Jurkat, Clone E6-1 (cell line): ENCODE results near the gene DNAH17.

ENCODE experiments used
- DNase-seq: peaks from one replicate; pipeline ENCODE4 v3.0.0-alpha.2; 2011; ENCODE audit warnings: low read depth, low spot score
- H3K4me3 ChIP-seq: 2 replicates; pipeline ENCODE4 v1.5.1; 2011; ENCODE audit warnings: mild to moderate bottlenecking, low read length, control low read depth, moderate library complexity

Gene DNAH17

DNA sequence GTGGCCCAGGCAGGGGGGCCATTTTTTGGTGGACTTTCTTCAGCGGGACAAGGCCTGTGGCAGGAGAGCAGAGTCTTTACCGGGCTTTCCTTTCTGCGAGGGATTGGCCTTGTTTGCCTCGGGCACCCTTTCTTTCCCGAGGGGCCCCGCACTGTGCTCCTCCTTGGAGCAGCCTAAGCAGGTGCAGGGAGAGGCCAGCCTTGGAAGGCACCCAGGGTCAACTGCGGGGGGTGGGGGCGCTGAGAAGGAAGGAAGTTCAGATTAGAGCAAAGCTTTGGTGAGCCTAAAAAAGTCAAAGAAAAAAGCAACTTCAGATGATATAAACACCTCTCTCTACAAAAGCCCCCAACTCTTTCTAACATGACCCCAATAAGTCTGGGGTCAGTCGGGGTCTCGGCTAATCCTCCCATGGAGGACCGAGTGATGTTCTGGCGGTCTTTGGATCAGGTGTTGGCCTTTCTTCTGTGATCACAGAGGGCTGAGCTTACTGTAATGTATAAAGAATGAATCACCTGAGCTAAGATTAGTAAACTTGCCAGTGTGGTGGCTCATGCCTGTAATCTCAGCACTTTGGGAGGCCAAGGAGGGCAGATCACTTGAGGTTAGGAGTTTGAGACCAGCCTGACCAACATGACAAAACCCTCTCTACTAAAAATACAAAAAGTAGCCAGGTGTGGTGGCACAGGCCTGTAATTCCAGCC lies 135.8 kb downstream of the DNAH17 start:
- no peak for DNase-seq
- no peak overlapping the region for H3K4me3 ChIP-seq

DNA sequence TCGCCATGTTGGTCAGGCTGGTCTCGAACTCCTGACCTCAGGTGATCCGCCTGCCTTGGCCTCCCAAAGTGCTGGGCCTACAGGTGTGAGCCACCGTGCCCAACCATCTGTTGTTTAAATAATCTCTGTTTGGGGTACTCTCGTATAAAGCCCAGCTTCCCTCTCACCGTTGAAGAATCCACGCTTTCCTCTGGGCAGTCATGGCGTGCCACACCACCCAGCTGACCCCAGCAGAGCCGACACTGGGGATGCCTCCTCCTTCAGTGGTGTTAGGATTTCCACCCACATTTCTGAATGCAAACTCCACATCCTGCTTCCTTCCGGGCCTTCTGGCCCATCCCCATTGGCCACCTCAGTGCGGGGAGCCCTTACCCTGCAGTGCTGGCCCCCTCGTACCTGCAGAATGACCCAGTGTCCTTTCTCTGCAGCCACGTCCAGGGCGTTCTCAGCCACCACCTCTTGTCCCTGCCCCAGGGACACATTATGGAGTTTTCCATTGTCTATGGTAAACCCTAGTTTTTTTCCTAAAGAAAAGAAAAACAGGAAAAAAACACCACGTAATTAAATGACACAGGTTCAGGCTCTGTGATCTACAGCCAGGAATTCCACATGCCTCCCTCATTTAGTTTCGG lies 138.4 kb downstream of the DNAH17 start:
- no peak for DNase-seq
- H3K4me3 ChIP-seq, result no peak overlapping the region

- no peak overlapping the region for H3K4me3 ChIP-seq
- DNase-seq, result no peak
Measured at GRCh38 chr17:78438271-78438691, 138.9 kb downstream of the DNAH17 start.

DNA sequence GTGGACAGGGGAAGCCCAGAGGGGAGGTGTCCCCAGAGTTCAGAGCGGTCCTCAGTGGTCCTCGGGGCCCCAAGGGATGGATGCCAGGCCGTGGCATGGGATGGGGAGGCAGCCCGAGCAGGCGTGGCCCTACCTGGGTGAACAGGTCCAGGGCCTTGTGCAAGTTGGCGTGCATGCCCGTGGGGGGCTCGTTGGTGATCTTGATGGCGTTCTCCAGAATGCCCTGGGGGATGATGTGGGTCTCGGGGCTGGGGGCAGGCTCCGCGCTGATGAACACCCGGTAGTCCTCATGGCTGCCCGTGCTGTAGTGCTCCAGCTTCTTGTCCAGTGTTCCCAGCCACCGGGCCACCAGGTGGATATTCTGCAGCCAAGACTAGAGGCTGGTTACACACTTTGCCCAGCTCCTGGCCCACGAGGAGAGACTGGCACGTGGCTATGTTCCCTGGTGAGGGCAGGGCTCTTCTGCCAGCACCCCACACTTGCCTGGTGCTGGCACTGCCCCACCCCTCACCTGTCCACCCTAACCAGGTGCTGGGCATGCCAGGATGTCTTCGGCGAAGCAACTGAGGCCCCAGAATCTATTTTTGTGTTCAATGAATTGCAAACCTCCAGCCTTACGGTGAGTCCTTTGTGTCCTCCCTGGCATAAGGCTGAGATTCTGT lies 139.6 kb downstream of the DNAH17 start:
- no peak overlapping the region for H3K4me3 ChIP-seq
- DNase-seq, result no peak

DNA sequence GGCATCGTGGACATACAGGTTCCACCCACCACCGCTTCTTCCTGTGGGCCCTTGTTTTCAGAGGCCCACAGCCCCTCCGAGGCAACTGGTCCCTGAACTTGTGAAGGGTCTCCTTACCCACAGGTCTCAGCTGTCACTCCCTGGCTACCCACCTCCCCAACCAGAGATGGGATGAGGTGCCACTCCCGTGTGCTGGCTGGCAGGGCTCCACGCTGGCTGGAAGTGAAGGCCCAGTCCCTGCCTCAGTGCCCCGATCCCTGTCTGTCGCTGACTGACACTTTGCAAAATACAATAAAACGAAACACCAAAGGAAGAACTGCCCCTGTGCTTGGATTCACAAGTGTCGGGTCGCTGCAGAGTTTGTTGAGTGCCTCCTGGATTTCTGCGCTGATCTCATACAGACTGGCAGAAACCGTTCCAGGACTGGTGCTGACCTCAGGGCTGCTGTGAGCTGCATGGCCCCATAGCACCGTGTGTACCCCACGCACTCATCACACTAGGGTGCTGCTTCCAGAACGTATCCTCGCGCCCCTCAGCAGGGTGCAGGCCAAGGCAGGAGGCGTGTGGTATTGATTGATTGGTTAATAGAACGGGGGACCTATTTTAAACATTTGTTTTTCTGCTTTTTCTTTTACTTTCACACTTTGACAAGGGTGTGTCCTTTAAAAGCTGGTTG lies 141.7 kb downstream of the DNAH17 start:
- DNase-seq, result no peak
- no peak overlapping the region for H3K4me3 ChIP-seq

GRCh38 chr17:78434455-78435329 lies 142.5 kb downstream of the DNAH17 start:
- no peak for DNase-seq
- no peak overlapping the region for H3K4me3 ChIP-seq

DNA sequence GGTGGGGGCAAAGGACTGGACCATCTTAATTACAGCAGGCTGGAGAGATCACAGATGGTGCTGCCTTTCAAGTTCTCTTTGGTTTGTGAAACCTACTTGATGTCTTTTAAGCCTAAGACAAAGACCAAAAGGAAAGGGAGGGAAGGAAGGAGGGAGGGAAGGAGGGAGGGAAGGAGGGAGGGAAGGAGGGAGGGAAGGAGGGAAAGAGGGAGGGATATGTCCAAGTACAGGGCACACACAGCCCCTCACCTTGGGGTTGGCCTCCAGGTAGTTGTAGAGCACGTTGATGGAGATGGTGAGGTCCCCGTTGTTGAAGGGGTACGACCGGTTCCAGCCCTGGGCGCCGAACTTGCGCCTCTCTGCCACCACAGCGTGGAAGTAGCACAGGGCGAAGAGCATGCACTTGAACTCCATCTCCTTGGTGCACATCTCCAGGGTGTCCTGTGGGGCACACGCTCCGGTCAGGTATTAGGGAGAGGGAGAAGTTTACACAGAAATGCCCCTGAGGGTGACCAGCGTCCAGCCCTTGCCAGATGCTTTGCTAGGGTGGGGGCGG lies 143.3 kb downstream of the DNAH17 start:
- no peak for DNase-seq
- H3K4me3 ChIP-seq, result no peak overlapping the region

- no peak overlapping the region for H3K4me3 ChIP-seq
- no peak for DNase-seq
Measured at GRCh38 chr17:78433013-78433727, 144.0 kb downstream of the DNAH17 start.

DNA sequence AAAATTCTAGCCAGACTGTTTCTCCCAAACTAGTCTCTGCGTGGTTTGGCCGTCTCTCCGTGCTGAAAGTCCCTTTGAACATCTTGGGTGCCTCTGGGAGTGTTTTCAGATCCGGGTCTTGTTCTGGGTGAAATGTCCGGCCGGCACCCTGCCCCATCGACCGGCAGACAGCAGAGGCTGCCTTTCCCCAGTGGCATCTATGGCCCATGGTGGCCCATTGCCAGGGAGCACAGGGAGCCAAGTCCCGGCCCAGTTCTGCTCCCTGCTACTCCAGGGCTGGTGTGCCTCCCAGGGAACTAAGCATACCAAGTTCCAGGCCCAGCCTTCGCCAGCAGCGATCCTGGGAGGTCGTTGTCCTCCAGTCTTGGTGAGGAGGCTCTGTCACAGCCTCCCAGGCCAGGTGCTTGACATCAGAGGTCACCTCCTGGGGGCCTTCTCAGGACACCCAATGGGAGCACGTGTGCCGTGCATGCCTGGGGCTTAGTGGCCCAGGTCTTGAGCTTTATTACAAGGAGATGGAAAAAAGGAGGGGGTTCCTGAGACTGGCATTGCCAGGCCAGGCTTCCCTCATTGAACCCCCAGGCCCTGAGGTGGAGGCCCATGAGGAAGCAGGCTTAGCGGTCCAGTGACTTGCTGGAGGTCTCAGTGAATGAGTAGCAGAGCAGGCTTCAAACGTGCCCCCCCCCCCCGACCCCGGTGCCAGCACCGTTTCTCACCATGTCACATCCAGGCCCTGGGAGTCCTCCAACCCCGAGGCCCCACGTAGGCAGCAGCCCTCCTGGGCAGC lies 144.8 kb downstream of the DNAH17 start:
- DNase-seq, result no peak
- H3K4me3 ChIP-seq, result no peak overlapping the region

DNA sequence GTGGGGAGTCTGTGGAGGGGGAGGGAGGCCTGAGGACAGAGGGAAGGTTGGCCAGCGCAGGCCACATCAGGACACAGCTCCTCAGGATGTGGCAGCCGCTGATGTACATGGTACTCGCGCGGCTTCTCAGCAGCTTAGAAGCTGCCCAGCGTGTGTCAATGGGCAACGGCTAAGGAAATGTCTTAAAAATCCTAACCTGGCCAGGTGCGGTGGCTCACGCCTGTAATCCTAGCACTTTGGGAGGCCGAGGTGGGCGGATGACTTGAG lies 145.6 kb downstream of the DNAH17 start:
- no peak for DNase-seq
- H3K4me3 ChIP-seq, result no peak overlapping the region

DNA sequence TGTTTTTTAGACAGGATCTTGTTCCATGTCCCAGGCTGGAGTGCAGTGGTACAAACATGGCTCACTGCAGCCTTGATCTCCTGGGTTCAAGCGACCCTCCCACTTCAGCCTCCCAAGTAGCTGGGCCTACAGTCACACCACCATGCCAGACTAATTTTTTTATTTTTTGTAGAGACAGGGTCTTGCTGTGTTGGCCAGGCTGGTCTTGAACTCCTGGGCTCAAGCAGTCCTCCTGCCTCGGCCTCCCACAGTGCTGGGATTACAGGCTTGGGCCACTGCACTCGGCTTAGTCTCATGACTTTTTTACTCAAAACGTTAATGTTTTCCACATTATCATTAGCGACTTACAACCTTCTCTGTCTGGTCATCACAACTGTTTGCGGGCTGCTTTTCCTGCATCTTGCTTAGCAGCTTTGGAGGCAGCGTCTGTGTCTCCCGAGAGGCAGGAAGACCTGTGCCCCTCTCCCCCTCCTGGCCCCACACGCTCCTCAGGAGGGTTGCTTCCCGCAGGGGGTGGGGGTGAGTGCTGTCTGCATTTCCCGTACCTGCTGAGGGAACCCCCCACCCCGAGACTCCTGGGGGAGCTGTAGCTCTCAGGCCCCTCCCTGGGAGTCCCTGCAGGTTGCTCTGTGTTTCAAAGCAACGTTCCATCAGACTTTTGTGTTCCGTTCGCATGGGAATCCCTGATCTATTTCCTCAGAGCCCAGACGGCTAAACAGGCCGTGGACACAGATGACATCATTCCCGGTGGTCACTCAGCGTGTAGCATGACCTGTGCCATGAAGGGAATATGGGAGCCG lies 146.1 kb downstream of the DNAH17 start:
- no peak for DNase-seq

DNA sequence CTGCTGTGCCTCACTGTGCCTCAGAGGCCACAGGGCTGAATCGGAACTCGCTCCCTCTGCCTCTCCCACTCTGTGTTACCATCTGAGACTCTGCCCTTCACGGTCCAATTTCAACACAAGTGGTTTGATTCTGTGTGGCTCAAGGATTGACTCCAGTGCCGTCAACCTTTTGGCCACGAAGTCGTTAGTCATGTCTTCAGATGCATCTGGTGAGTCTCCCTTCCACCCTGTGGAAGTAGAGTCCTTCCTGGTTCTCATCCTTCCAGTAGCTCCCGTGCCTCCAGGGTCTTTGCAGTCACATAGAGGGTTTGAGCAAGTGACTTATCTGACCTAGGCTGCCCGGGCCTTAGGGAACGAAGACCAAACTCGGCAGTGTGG lies 147.6 kb downstream of the DNAH17 start:
- DNase-seq, result no peak
- H3K4me3 ChIP-seq, result no peak overlapping the region

More for the DNA sequence above, 146.1 kb downstream of the DNAH17 start:
- H3K4me3 ChIP-seq, result no peak overlapping the region

DNA sequence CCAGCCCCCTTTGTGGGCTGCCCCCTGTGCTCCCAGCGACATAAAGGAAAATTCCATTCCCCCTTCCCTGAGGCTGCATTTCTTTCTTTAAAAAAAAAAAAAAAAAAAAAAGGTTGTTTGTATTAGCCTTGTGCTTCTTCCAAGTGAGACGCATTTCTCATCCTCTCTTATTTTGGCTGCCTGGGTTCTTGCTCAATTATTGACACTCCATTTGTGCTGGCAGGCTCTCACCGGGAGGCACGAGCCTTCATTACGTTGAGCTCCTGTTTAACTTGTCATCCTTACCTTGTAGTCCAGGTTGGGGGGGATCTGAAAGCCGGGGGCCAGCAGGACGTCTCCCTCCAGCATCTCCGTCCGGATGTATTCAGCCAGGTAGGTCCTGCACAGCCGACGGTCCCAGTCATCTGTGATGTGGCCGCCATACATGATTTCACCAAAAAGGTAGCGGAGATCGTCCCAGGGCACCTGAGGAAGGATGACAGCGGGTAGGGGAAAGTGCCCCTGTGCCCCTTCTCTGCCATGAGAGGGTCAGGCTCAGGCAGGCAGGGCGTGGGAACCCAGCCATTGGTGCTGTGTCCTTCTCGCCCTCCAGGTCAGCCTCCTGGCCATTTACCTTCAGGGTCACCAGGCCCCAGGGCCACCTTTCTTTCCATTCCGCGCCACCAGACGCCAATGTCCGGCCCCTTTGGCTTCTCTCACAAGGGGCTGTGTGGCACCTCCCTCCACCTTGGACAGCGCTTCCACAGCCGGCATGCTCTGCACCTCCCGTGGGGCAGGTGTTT lies 148.2 kb downstream of the DNAH17 start:
- H3K4me3 ChIP-seq, result no peak overlapping the region
- DNase-seq, result no peak

DNA sequence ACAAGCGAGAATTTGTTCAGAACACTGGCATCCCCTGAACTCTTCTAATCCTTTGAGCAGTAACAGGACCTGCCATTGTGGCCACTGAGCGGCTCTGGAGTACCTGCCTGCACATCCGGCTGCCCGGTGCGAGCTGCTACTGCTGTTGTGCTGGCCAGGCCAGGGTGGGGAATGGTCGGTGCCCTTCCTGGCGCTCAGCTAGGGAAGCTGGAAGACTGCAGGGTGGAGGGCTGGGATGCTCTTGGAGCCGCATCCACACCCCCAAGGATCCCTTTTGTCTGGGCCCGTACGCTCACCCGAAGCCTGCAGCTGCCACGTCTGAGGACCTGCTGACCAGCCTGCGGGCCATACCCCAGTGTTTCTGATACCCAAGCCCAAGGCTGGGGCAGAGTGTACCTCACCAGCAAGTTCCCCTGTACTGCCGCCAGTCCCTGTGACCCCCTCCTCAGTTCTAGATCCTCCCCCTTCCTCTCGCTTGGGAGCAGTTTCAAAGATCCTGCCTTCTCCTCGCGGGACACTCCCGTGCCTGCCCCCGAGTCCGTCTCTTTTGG lies 149.1 kb downstream of the DNAH17 start:
- no peak overlapping the region for H3K4me3 ChIP-seq
- no peak for DNase-seq

DNA sequence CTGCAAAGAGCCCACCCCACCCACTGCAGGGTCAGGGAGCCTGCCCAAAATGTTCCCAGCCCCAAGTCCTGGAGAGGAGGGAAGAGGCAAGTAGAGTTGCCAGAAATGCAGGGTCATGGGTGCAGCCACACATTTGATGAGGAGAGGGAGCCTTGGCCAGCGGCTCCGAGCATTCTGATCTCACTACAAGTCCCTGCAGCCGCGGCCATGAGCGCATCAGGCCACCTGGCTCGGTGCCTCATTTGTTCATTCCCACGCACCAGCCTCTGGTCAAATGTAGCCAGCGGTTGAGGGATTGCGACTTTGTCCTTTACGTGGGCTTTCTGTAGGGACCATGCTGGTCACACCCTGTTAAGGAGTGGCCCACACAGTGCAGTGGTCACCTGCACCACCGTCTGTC lies 150.1 kb downstream of the DNAH17 start:
- no peak for DNase-seq
- no peak overlapping the region for H3K4me3 ChIP-seq

DNA sequence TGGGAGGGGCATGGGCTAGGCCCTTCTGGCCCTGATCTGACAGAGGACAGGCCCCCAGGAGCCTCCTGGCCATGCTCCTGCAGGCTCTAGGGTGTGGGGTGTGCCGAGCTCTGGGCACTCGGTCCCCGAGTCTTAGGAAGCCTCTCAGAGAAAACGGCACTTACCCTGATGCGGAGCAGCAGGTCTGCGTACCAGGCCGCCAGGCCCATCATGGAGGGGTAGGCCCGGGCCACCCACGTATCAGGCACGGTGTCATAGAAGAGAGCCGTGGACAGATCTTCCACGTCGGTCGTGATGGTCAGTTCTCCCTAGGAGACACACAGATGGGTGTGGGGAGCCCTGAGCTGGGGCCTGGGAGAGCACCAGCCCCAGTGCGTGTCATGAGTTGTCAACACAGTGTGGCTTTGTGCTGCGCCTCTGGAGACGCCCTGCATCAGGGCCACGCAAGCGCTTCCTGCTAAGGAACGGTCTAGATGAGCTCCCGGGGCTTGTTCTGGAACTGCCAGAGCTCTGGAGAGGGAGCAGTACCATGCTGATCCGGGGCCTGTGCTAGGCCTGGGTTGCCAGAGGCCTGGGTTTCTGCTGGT lies 150.8 kb downstream of the DNAH17 start:
- no peak for DNase-seq
- no peak overlapping the region for H3K4me3 ChIP-seq
